WERI-Rb-1 (cell line): Measurements from ENCODE around the gene TLE4.
"Not testable (repeated sequence)": the region's sequence is repeated elsewhere in the genome, so short reads cannot be mapped to it uniquely, and the experiment has no call there.

Experiments
- DNase-seq: peaks from one replicate; pipeline ENCODE4 v3.0.0-alpha.2; 2020
- H3K27ac ChIP-seq: fragments of 250-450 bp; sonication (Bioruptor Pico); 2 replicates; pipeline ENCODE4 v1.5.1; 2020; ENCODE audit warnings: mild to moderate bottlenecking, moderate library complexity
- H3K27me3 ChIP-seq: fragments of 250-450 bp; sonication (Bioruptor Pico); 2 replicates; pipeline ENCODE4 v1.5.1; 2021; ENCODE audit warnings: mild to moderate bottlenecking, low read depth, moderate library complexity; ENCODE audit not compliant: insufficient read depth, severe bottlenecking
- H3K36me3 ChIP-seq: fragments of 250-450 bp; sonication (Bioruptor Pico); 2 replicates; pipeline ENCODE4 v1.5.1; 2020; ENCODE audit warnings: mild to moderate bottlenecking, moderate library complexity
- H3K4me3 ChIP-seq: 2 replicates; pipeline ENCODE4 v1.5.1; 2011; ENCODE audit warnings: low read depth, mild to moderate bottlenecking, control low read depth, low read length
- H3K9me3 ChIP-seq: fragments of 250-450 bp; sonication (Bioruptor Pico); 2 replicates; pipeline ENCODE4 v1.5.1; 2021; ENCODE audit warnings: mild to moderate bottlenecking, moderate library complexity; ENCODE audit not compliant: severe bottlenecking
- TF ChIP-seq, protein P1 (sequence below): IDR thresholded peaks from 2 replicates; pipeline ENCODE4 v1.5.1; 2011; ENCODE audit warnings: low read depth, mild to moderate bottlenecking, control low read depth, inconsistent platforms, low read length

The TLE4 gene

DNA sequence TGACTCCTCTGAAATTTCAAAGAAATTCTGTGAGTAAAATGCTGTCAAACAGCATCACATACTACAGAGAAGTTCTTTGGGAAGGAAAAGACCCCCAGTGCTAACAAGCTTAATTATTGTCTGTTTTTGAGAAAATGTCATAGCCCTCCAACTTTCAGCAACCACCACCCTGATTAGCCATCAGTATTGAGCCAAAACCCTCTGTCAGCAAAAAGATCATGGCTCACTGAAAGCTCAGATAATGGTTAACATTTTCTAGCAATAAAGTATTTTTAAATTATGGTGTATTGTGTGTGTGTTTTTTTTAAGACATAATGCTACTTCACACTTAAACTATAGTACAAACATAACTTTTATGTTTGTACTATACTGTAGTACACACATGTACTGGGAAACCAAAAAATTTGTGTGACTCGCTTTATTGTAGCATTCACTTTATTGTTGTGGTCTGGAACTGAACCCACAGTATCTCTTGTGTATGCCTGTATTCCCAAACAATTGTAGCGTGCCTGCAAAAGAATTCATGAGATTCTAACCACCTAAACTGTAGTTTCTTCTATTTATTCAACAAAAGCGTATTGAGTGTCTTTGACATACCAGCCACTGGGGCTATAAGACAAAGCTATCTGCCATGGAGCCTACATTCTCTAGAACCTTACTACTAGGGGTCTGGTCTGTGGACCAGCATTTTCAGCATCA is 31.6 kb downstream of the TLE4 start:
- Histone ChIP-seq H3K4me3 (no peak overlapping the region), H3K27me3 (no peaks in the 10 kb centered on the region), H3K27ac (no peak overlapping the region), H3K36me3 (no peaks in the 10 kb centered on the region), H3K9me3 (peaks cover 6% of the 10 kb centered on the region)
- TF ChIP-seq, protein P1, sequence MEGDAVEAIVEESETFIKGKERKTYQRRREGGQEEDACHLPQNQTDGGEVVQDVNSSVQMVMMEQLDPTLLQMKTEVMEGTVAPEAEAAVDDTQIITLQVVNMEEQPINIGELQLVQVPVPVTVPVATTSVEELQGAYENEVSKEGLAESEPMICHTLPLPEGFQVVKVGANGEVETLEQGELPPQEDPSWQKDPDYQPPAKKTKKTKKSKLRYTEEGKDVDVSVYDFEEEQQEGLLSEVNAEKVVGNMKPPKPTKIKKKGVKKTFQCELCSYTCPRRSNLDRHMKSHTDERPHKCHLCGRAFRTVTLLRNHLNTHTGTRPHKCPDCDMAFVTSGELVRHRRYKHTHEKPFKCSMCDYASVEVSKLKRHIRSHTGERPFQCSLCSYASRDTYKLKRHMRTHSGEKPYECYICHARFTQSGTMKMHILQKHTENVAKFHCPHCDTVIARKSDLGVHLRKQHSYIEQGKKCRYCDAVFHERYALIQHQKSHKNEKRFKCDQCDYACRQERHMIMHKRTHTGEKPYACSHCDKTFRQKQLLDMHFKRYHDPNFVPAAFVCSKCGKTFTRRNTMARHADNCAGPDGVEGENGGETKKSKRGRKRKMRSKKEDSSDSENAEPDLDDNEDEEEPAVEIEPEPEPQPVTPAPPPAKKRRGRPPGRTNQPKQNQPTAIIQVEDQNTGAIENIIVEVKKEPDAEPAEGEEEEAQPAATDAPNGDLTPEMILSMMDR, result no peak
- no peak for DNase-seq

DNA sequence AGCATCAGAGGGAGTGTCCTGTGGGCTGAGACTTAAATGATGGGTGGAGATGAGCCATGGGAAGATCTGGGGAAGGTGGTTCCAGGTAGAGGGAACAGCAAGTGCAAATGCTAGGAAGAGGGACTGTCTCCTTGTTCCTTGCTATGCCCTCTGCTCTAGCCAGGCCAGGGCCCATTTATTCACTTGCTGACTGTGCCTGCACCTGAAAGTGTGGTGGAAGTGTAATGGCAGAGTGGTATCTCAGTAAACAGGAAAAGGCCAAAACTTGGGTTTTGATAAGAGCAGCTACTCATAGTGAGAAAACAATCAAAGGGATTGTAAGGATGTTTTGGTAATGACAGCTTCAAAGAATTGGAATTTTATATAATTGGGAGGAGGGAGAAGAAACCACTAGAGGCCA is 32.4 kb downstream of the TLE4 start:
- DNase-seq, result no peak
- H3K27ac ChIP-seq, result no peak overlapping the region
- TF ChIP-seq, protein P1, result no peak
- no peaks in the 10 kb centered on the region for H3K36me3 ChIP-seq
- H3K9me3 ChIP-seq, result peaks cover 6% of the 10 kb centered on the region
- no peaks in the 10 kb centered on the region for H3K27me3 ChIP-seq
- no peak overlapping the region for H3K4me3 ChIP-seq

DNA sequence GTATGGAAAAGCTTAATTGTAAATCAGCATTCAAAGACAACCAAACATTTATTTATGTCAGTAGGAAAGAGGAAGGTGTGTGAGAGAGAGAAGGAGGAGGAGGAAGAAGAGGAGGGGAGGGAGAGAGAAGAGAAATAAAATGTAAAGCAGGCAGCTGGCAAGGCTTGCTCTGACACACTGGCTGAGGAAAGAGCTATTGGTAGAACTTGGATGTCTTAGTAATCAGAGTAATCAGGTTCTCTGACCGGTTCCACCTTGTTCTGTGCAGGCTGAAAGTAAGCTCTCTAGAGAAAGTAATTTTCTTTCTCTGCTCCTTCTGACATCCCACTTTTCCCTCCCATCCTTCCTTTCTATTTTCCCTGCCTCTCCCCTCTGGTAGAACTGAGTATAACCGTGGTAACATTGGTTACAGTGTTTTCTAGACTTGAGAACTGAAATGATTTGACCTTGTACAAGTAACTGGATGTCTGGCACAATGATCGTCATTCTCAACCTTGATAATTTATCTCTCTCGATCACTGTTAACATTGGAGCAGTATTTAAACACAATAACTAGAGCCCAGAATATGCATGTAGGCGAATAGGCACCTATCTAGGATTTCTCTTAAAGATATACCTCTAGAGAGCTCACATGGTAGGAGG is 33.3 kb downstream of the TLE4 start:
- no peak overlapping the region for H3K4me3 ChIP-seq
- no peak for DNase-seq
- no peaks in the 10 kb centered on the region for H3K36me3 ChIP-seq
- peaks cover 6% of the 10 kb centered on the region for H3K9me3 ChIP-seq
- no peaks in the 10 kb centered on the region for H3K27me3 ChIP-seq
- H3K27ac ChIP-seq, result no peak overlapping the region
- TF ChIP-seq, protein P1, result no peak

DNA sequence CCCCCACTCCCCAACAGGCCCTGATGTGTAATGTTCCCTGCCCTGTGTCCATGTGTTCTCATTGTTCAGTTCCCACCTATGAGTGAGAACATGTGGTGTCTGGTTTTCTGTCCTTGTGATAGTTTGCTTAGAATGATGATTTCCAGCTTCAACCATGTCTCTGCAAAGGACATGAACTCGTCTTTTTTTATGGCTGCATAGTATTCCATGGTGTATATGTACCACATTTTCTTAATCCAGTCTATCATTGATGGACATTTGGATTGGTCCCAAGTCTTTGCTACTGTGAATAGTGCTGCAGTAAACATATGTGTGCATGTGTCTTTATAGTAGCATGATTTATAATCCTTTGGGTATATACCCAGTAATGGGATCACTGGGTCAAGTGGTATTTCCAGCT is 34.8 kb downstream of the TLE4 start:
- H3K27ac ChIP-seq, H3K36me3 ChIP-seq, H3K9me3 ChIP-seq, H3K4me3 ChIP-seq, DNase-seq, H3K27me3 ChIP-seq: not testable (repeated sequence)

DNA sequence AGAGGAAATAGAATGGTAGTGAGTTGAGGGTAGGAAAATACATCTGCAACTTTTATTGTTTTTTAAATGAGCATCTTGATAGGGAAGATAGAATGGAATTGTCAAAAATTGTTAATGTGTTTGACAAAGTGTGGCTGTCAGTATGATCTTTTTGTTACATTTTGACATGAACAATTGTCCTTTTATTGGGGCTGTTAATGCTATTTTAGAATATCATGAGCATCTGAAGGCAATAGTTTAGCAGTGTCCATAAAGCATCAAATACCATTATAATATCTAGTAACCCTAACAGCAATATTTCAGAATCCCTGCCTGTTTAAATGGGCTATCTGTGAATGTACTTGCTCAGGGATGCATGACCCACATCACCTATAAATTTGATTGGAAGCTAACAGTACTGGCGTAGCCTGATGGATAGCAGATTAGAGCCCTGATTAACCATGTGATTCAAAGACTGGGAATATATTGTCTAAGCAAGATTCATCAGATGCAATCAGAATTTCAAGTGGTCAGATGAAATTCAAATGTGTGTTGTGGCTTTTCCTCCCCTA is 37.8 kb downstream of the TLE4 start:
- H3K4me3 ChIP-seq, result no peak overlapping the region
- H3K27ac ChIP-seq, result no peak overlapping the region
- no peak for DNase-seq
- H3K27me3 ChIP-seq, result no peaks in the 10 kb centered on the region
- H3K9me3 ChIP-seq, result no peaks in the 10 kb centered on the region
- no peaks in the 10 kb centered on the region for H3K36me3 ChIP-seq
- TF ChIP-seq, protein P1, result no peak

DNA sequence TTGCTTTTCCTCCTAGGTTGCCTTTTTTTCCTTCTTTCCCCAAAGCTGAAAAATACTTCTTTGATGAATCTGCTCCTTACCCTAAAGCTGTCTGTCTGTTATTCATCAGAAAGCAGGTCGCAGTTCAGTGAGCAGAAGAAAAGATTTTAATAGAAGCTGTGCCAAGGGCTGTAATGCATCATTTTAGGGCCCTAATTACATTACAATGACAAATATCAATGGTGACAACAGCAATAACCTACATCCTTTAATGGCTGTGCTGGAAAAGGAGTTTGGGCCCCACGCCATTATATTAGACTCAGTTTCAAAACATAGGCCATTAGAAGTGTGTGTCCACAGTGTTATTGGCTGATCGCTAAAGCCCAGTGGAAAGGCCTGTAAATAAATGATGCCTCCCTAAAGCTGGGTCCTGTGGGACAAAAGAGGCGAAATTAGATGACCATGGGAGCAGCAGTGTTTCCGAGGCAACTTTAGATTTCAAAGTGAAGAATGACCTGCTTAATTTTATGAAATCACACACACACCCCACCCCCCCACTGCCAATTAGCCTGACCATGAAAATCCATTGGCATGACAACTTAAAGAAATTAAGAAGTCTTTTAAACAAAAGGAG is 38.4 kb downstream of the TLE4 start:
- DNase-seq, result no peak
- TF ChIP-seq, protein P1, result no peak
- H3K4me3 ChIP-seq, result no peak overlapping the region
- no peak overlapping the region for H3K27ac ChIP-seq
- H3K27me3 ChIP-seq, result no peaks in the 10 kb centered on the region
- no peaks in the 10 kb centered on the region for H3K36me3 ChIP-seq
- no peaks in the 10 kb centered on the region for H3K9me3 ChIP-seq
